GM19351 (cell line): Measurements from ENCODE around the gene SGMS1.
A peak's percentile ranks its signal among the peaks of the same experiment; 100 is the strongest.
"Not testable (repeated sequence)": the region's sequence is repeated elsewhere in the genome, so short reads cannot be mapped to it uniquely, and the experiment has no call there.

Experiments
- ATAC-seq: cut with Tn5 transposase; IDR thresholded peaks from one replicate; pipeline ENCODE4 v1.9.1; 2021; ENCODE audit warnings: mild to moderate bottlenecking, moderate library complexity; ENCODE audit not compliant: unreplicated experiment

SGMS1 gene

GRCh38 chr10:50561816-50562215, 61.9 kb downstream of the SGMS1 start:
- ATAC-seq, result no peak

- no peak for ATAC-seq
These were observed 62.5 kb downstream of the SGMS1 start for GRCh38 chr10:50561266-50561665.

- ATAC-seq, result no peak
These were observed 63.4 kb downstream of the SGMS1 start for GRCh38 chr10:50560370-50560769.

GRCh38 chr10:50558371-50558770, 65.4 kb downstream of the SGMS1 start:
- no peak for ATAC-seq

GRCh38 chr10:50557130-50557682, 66.5 kb downstream of the SGMS1 start:
- ATAC-seq, result no peak

GRCh38 chr10:50556237-50557120, 67.3 kb downstream of the SGMS1 start:
- ATAC-seq, result no peak

- ATAC-seq, result peak; percentile 47
These were observed 68.7 kb downstream of the SGMS1 start for GRCh38 chr10:50554995-50555568.

- no peak for ATAC-seq
These were observed 69.3 kb downstream of the SGMS1 start for GRCh38 chr10:50554376-50554994.

GRCh38 chr10:50552771-50553535, 70.8 kb downstream of the SGMS1 start:
- ATAC-seq, result peak; percentile 86

GRCh38 chr10:50552308-50552707, 71.4 kb downstream of the SGMS1 start:
- ATAC-seq, result no peak

GRCh38 chr10:50551894-50552293, 71.9 kb downstream of the SGMS1 start:
- no peak for ATAC-seq

GRCh38 chr10:50550291-50550839, 73.4 kb downstream of the SGMS1 start:
- no peak for ATAC-seq

- ATAC-seq, result not testable (repeated sequence)
These were observed 74.6 kb downstream of the SGMS1 start for GRCh38 chr10:50549186-50549585.

- not testable (repeated sequence) for ATAC-seq
These were observed 75.3 kb downstream of the SGMS1 start for GRCh38 chr10:50548481-50548880.

GRCh38 chr10:50546287-50546686, 77.5 kb downstream of the SGMS1 start:
- ATAC-seq, result not testable (repeated sequence)

GRCh38 chr10:50545846-50546245, 77.9 kb downstream of the SGMS1 start:
- ATAC-seq, result no peak

- no peak for ATAC-seq
These were observed 78.8 kb downstream of the SGMS1 start for GRCh38 chr10:50544857-50545429.

- ATAC-seq, result no peak
These were observed 79.5 kb downstream of the SGMS1 start for GRCh38 chr10:50544095-50544856.

- no peak for ATAC-seq
These were observed 80.9 kb downstream of the SGMS1 start for GRCh38 chr10:50542871-50543270.
